HL-60/S4 treated with phorbol 12-myristate 13-acetate at 8.2 ng/mL for 4 days and 3 days (cell line): ENCODE data around the gene GPRIN2.
"Not testable (repeated sequence)": the region's sequence is repeated elsewhere in the genome, so short reads cannot be mapped to it uniquely, and the experiment has no call there.

Experiments
- in situ Hi-C: fragments of 300-500 bp; cut with MboI; formaldehyde crosslinking; loops from 2 replicates; pipeline ENCODE4 v1.15.0; 2022; ENCODE audit warnings: low sequenced_read_pairs

GPRIN2 gene

DNA sequence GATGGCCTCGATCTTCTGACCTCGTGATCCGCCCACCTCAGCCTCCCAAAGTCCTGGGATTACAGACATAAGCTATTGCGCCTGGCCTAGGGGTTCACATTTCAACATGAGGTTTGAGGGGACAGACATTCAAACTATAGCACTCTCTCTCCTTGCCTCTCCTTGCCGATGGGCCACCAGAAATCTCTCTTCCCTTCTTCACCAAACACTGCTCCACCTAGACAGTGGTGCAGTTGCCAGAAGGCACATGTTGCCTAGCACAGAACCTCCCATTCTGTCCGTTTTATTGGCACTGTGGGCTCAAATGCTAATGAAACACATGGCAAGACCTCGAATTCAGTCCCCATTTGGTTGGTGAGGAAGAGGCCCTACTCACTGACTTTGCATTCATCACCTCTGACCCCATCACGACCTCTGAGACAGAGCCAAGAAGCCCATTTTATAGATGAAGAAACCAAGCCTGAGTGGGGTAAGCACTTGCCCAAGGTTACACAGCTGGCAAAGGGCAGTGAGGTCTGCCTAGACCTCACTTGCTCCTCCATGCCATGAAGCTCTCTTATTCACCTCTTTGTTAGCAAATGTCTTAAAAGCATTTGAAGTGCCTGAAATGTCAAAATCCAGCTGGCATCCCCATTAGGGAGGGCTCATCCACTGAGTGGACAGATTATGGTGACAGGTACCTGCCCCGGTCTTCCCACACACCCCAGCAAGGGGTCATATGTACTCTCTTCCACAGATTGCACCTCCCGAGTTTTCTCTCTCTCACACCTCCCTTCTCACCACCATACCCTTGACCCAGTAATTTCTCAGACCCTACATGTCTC, 34.0 kb downstream of the GPRIN2 start:
- in situ Hi-C loops = no loop called here

DNA sequence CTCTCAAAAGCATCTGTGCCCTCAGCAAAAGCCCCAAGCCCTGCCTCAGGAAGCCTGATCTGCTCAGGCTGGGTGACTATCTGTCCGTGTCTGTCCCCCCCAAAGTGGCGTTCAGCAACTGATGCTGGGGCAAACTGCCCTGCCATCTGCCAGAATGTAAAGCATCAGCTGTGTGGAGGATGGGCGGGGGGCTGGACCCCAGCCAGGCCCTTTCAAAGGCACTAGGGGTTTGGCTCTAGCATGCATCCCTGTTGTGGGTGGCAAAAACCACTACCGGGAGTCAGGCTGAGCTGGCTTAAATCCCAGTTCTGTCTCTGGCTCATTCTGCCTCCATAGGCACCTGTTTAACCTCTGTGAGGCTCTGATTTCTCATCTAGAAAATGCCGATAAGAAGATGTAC, 35.5 kb downstream of the GPRIN2 start:
- in situ Hi-C loops = no loop called here

DNA sequence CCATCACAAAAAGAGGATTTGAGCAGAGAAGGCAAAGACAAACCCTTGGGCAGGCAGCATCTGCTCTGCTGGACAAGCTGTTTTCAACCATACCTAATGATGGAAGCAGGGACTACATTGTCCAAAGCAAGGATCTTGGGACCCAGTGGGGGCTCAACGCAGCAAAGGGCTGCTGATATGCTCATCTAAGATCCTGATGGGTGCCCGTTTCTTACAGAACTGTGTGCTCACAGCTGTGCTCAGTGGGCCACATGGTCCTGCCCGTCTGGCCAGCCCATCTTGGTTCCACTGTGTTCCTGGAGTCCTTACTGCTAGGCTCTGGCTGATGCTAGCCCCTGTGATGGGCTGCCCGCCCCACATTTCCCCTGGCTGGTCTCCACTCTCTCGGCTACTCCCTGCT, 36.1 kb downstream of the GPRIN2 start:
- in situ Hi-C loops = no loop called here

- in situ Hi-C loops = no loop called here
These were observed 38.3 kb downstream of the GPRIN2 start for GRCh38 chr10:46518028-46518725.

DNA sequence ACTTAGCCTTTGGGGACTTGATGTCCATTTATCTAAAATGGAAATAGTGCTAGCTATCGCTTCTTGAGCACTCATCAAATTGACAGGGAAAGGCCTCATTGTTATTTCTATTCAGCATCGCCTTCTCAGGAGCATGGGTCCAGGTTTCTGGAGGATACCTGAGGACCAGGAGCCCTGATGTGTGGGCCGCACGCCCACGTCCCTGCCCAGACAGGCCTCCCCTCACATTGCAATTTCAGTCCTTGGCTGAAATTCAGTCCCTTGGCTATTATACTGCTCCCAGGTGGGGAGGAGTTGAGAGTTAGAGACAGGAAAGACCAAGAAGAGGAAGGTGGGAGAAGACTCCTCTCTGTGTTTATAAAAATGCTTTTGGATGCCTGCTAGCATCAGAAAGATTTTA, 38.9 kb downstream of the GPRIN2 start:
- in situ Hi-C loops = no loop called here

- in situ Hi-C loops = no loop called here
These were observed 39.6 kb downstream of the GPRIN2 start for GRCh38 chr10:46516660-46517416.

GRCh38 chr10:46515793-46516192, 40.7 kb downstream of the GPRIN2 start:
- in situ Hi-C loops = no loop called here

DNA sequence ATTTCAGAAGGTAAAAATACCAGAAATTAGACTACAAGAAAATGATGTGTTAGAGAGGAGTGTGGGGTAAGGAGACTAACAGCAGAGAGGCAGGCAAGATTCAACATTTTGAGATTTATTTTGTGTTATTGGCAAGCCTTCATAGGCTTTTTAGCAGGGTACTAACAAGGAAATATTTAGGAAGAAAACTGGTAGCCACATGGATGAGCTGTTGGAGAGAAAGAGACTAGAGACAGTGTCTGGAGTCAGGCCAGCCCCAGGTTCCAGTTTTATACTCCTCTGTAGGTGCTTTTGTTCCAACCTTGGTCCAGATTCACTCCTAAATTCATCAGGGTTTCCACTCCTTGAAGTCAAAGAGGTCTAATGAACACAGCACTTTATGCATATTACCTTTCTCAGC, 41.1 kb downstream of the GPRIN2 start:
- in situ Hi-C loops = no loop called here

- in situ Hi-C loops = no loop called here
These were observed 41.6 kb downstream of the GPRIN2 start for GRCh38 chr10:46514899-46515298.

- in situ Hi-C loops = no loop called here
These were observed 42.0 kb downstream of the GPRIN2 start for GRCh38 chr10:46514431-46514861.

DNA sequence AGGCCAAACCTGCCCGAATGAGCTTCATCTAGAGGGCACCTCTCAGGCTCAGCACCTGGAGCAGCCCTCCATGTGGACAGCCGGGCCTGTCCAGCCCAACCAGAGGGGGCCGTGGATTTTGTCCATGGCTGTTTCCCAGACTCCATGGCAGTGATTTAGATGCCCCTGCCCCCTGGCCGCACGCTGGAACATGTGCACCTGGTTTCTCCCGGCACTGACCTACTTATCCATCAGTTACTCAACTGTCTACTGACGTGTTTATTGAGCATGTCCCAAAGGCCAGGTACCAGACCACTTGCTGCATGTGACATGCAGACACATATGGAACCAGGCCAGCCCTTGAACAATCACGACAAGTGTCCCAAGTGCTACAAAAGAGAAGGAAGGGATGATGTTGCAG, 43.1 kb downstream of the GPRIN2 start:
- in situ Hi-C loops = not testable (repeated sequence)

DNA sequence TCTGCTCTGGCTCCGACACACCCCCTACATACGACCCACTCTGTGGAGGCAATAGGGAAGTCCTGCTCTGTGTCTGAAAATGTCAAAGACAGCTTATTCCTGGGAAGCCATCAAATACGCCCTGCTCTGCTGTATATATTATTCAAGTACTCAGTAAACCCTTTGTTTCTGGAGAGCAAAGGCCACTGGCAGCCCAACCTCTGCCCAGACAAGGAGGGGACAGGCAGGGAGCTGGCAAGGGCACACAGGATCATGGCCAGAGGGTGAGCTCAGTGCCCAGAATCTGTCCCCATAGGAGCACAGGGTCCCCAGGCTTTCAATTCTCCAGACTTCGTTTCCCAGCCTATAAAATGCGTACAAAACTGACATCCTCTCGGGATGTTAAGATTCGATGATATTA, 43.7 kb downstream of the GPRIN2 start:
- in situ Hi-C loops = not testable (repeated sequence)

GRCh38 chr10:46512002-46512401, 44.5 kb downstream of the GPRIN2 start:
- in situ Hi-C loops = not testable (repeated sequence)
